Thyroid gland (tissue), 4 donors: ENCODE results near the gene PPIE.
"Not testable (repeated sequence)": the region's sequence is repeated elsewhere in the genome, so short reads cannot be mapped to it uniquely, and the experiment has no call there.

ENCODE experiments used
- CTCF ChIP-seq, 6 experiments: fragments of 200-600 bp in 3 of 6; fragments of 450-650 bp in 3 of 6; sonication (generic) in 3 of 6; IDR thresholded peaks; one replicate each; pipeline ENCODE4 v1.5.1; 2016 to 2019; ENCODE audit warnings: antibody characterized with exemption in 6 of 6, mild to moderate bottlenecking in 2 of 6, inconsistent platforms in 1 of 6, moderate library complexity in 1 of 6
- POLR2A ChIP-seq, 2 donors: fragments of 450-650 bp; IDR thresholded peaks; one replicate each; pipeline ENCODE4 v1.6.1; 2017; ENCODE audit warnings: antibody characterized with exemption in 2 of 2, mild to moderate bottlenecking in 2 of 2, moderate library complexity in 1 of 2

GRCh38 chr1:39782685-39783084 lies 44.0 kb downstream of the PPIE start:
- TF ChIP-seq POLR2A, CTCF (IDR thresholded peaks at IDR 0.05): not testable (repeated sequence)
